ENCODE results near the gene DPT. TPM values are rescaled to one million over a fixed set of nuclear protein-coding genes. Genes with fewer than 3 reads are reported as not detected.

Gene DPT
- total and polyA plus RNA-seq, 10 of the 15 experiments (the other 5 are each of a cell fraction or from before 2014, with no cell fraction given), result 0.05 to 0.10 TPM; not detected in 8

- Histone ChIP-seq H3K79me2 (ENCODE audit: control insufficient read depth, insufficient read depth, low read length) (no peaks in the 10 kb centered on the region), H4K20me1 (ENCODE audit: control insufficient read depth, insufficient read depth) (no peaks in the 10 kb centered on the region), H3K4me2 (ENCODE audit: control insufficient read depth, insufficient read depth) (no peak overlapping the region), H3K36me3 (ENCODE audit: control insufficient read depth in 2 of 2, insufficient read depth in 2 of 2, low read length in 1 of 2) (no peaks in the 10 kb centered on the region), H3K9ac (ENCODE audit: control insufficient read depth, insufficient read depth, low read length) (no peak overlapping the region), H3K9me3 (replicated peaks; ENCODE audit: control insufficient read depth, insufficient read depth, low read length) (no peaks in the 10 kb centered on the region), H3K4me3 (no peak overlapping the region), H3K27me3 (replicated peaks in 1 of 2; ENCODE audit: control insufficient read depth in 2 of 2, insufficient read depth in 2 of 2, low read length in 1 of 2) (no peaks in the 10 kb centered on the region), H3K27ac (ENCODE audit: control insufficient read depth, insufficient read depth) (no peak overlapping the region), H2AFZ (ENCODE audit: control insufficient read depth, low read depth, low read length) (no peak overlapping the region), H3K4me1 (ENCODE audit: control insufficient read depth, insufficient read depth, low read length) (no peaks in the 10 kb centered on the region)
- DNase-seq (ENCODE audit: low read depth, low spot score) (no peak), ATAC-seq (no peak), FAIRE-seq (no peak)
- POLR2A ChIA-PET, result no interaction called here
- WGBS (ENCODE audit: insufficient coverage, insufficient replicate concordance, low lambda C conversion rate, missing lambda C conversion rate), result 4% methylated on average over 1 of the region's 1 CpG
- intact Hi-C loops (cut with micrococcal nuclease; ENCODE audit: unreplicated experiment) (no loop called here), in situ Hi-C loops (cut with MboI) (no loop called here)
- BruUV-seq (replicated peaks), result no TSS peak
- TF ChIP-seq REST (IDR thresholded peaks at IDR 0.05; ENCODE audit: low read depth, low read length), result no peak
- TF ChIP-seq NRF1 (conservative IDR thresholded peaks at IDR 0.05; ENCODE audit: low read depth, low read length), result no peak
- TF ChIP-seq, protein P1, sequence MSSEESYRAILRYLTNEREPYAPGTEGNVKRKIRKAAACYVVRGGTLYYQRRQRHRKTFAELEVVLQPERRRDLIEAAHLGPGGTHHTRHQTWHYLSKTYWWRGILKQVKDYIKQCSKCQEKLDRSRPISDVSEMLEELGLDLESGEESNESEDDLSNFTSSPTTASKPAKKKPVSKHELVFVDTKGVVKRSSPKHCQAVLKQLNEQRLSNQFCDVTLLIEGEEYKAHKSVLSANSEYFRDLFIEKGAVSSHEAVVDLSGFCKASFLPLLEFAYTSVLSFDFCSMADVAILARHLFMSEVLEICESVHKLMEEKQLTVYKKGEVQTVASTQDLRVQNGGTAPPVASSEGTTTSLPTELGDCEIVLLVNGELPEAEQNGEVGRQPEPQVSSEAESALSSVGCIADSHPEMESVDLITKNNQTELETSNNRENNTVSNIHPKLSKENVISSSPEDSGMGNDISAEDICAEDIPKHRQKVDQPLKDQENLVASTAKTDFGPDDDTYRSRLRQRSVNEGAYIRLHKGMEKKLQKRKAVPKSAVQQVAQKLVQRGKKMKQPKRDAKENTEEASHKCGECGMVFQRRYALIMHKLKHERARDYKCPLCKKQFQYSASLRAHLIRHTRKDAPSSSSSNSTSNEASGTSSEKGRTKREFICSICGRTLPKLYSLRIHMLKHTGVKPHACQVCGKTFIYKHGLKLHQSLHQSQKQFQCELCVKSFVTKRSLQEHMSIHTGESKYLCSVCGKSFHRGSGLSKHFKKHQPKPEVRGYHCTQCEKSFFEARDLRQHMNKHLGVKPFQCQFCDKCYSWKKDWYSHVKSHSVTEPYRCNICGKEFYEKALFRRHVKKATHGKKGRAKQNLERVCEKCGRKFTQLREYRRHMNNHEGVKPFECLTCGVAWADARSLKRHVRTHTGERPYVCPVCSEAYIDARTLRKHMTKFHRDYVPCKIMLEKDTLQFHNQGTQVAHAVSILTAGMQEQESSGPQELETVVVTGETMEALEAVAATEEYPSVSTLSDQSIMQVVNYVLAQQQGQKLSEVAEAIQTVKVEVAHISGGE (CRISPR knock-in tag; IDR thresholded peaks at IDR 0.05), result no peak
- TF ChIP-seq ZSCAN29 (IDR thresholded peaks at IDR 0.05), result no peak
- TF ChIP-seq, protein P2, sequence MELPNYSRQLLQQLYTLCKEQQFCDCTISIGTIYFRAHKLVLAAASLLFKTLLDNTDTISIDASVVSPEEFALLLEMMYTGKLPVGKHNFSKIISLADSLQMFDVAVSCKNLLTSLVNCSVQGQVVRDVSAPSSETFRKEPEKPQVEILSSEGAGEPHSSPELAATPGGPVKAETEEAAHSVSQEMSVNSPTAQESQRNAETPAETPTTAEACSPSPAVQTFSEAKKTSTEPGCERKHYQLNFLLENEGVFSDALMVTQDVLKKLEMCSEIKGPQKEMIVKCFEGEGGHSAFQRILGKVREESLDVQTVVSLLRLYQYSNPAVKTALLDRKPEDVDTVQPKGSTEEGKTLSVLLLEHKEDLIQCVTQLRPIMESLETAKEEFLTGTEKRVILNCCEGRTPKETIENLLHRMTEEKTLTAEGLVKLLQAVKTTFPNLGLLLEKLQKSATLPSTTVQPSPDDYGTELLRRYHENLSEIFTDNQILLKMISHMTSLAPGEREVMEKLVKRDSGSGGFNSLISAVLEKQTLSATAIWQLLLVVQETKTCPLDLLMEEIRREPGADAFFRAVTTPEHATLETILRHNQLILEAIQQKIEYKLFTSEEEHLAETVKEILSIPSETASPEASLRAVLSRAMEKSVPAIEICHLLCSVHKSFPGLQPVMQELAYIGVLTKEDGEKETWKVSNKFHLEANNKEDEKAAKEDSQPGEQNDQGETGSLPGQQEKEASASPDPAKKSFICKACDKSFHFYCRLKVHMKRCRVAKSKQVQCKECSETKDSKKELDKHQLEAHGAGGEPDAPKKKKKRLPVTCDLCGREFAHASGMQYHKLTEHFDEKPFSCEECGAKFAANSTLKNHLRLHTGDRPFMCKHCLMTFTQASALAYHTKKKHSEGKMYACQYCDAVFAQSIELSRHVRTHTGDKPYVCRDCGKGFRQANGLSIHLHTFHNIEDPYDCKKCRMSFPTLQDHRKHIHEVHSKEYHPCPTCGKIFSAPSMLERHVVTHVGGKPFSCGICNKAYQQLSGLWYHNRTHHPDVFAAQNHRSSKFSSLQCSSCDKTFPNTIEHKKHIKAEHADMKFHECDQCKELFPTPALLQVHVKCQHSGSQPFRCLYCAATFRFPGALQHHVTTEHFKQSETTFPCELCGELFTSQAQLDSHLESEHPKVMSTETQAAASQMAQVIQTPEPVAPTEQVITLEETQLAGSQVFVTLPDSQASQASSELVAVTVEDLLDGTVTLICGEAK (IDR thresholded peaks at IDR 0.05; ENCODE audit: borderline replicate concordance), result no peak
- TF ChIP-seq ZNF622 (IDR thresholded peaks at IDR 0.05), result no peak
- no peak for TF ChIP-seq RFX5 (IDR thresholded peaks at IDR 0.05; ENCODE audit: low read depth, low read length)
- TF ChIP-seq BACH1 (IDR thresholded peaks at IDR 0.05; ENCODE audit: borderline replicate concordance), result no peak
- TF ChIP-seq RCOR1 (conservative IDR thresholded peaks at IDR 0.05; ENCODE audit: low read depth, low read length), result no peak
- TF ChIP-seq, protein P3, sequence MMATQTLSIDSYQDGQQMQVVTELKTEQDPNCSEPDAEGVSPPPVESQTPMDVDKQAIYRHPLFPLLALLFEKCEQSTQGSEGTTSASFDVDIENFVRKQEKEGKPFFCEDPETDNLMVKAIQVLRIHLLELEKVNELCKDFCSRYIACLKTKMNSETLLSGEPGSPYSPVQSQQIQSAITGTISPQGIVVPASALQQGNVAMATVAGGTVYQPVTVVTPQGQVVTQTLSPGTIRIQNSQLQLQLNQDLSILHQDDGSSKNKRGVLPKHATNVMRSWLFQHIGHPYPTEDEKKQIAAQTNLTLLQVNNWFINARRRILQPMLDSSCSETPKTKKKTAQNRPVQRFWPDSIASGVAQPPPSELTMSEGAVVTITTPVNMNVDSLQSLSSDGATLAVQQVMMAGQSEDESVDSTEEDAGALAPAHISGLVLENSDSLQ (IDR thresholded peaks at IDR 0.05), result no peak
- no peak for TF ChIP-seq POLR2A (IDR thresholded peaks at IDR 0.05; ENCODE audit: low read depth, low read length)
- RAD21 ChIA-PET (ENCODE audit: unreplicated experiment), result no interaction called here
- SMC1A ChIA-PET (ENCODE audit: uncharacterized antibody, unreplicated experiment), result interaction anchor here (0.6 to 1.4 kb wide), 2 partner anchors 443 to 976 kb away, joined by 3 to 4 read pairs; no protein-coding TSS in a partner anchor
- CTCF ChIA-PET, result interaction anchor here (1.4 to 1.5 kb wide), 2 partner anchors 9 to 28 kb away, joined by 4 to 6 read pairs; no protein-coding TSS in a partner anchor
Observed at GRCh38 chr1:168665975-168666374, 63.0 kb downstream of the DPT start.
